CD1c-positive myeloid dendritic cell (primary cell): Measurements from ENCODE around the gene FOXL2.

ENCODE experiments used
- DNase-seq: peaks from one replicate; pipeline ENCODE4 v3.0.0-alpha.2; 2016; ENCODE audit errors: extremely low spot score

The FOXL2 gene

DNA sequence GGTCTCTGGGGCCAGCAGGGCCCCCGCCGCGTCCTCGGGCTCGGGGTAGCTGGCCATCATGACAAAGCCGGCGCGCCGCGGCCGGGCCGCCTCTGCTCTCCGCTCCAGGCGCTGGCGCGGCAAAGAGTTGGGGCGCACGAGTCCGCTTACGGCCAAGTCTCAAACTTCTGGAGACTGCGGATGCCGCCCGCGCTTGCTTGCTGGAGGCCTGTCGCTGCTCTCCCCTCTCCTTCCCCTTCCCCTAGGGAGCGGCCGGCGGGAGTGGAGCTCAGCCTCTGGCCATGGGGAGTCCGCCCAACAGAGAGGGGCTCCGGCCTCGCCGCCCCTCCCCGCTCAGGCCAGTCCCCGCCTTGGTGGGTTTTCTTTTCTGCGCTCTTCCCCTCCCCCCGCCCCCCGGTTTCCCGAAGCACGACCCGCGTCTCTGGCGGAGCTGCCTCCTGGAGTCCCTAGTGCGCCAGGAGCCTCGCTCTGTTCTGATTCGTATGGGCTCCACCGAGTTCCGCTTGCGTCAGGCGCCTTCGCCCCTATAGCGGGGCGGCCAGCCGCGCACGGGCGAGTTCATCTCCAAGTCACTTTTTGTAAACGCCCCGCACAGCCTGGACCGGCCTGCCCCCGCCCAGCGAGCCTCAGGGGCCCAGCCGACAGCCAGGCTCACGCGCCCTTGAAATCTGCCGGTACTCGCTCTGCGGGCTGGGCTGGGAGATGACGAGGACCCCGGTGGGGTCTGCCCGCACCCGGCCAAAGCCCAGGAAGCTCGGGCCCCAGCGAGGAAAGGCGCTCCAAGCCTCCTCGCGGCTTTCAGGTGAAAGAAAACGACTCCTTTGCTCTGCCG, at the start of gene FOXL2, which contains the start of gene FOXL2NB:
TSS of gene FOXL2 (minus strand) at position 475 of the 832 bp plus-strand sequence. CDS start at position 60, 415 bp downstream.
TSS of gene FOXL2NB (plus strand) at position 555 of the 832 bp plus-strand sequence. CDS start at position 703, 148 bp downstream.
- peak; percentile 54 for DNase-seq

DNA sequence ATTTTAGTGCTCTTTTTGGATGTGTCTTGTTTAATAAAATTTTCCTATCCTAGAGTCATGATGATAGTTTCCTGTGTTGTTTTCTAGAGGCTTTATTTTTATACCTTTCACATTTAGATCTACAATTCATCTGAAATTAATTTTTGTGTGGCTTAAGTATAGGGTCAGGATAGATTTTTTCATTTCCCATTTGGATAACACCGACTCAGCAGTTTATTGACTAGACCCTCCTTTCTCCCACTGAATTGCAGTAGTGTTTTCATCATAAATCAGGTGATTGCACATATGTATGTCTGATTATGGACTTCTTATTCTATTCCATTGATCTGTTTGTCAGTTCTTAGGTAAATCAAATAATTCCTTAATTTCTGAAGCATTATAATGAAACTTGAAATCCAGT, 48.8 kb upstream of the FOXL2 start:
- DNase-seq, result no peak

DNA sequence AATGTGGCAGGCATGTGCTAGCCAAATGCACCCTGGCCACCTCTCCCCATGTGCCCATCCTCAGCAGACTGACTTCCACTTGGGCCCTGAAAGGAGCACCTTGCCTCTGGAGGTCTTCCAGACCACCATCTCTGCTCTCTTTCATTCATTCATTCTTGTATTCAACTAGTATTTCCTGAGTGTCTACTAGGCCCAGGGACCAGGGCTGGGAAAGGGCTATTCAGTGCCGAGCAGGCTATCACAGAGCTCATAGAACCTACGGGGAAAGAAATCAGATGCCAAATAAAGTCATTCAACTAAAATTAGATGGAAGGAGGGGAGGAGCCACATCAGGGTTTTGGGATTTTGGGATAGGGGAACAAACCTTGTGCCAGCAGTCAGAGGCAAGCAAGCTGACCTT, 40.2 kb upstream of the FOXL2 start:
- DNase-seq, result no peak

DNA sequence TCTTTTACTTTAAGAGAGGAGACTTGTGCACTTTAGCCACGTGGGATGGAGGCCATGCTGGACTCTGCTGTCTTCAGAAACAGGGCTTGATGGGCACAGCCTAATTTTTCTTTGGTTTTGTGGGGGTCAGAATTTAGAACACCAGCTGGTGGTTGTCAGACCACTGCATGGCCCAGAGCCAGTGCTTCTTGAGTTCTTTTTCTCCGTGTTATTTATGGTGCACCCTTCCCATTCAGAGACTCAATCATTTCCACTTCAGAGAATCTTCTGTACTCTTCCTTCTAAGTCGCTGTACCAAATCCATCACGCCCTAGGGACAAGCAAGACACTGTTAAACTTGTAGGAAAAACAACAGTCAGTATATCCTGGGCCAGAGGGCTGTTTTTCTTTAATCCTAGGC, 39.0 kb upstream of the FOXL2 start:
- DNase-seq, result no peak

DNA sequence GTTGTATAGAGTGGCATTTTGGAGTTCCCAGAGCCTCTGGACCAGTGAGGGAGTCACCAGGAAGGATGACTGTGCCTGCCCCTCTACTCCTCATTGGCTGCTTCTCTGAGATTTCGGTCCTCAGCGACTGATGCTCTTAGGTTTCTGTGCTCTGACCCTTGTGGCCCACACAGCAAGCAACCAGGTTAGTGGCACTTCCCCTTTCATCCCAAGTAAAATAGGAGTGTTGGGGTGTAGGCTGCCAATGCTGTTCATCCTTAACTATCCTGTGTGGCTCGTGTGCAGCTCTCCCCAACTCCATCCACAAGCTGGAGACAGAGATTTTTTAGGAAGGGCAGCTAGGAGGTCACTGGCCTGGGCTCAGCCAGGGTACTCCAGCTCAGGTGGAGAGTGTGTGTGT, 37.9 kb upstream of the FOXL2 start:
- no peak for DNase-seq

DNA sequence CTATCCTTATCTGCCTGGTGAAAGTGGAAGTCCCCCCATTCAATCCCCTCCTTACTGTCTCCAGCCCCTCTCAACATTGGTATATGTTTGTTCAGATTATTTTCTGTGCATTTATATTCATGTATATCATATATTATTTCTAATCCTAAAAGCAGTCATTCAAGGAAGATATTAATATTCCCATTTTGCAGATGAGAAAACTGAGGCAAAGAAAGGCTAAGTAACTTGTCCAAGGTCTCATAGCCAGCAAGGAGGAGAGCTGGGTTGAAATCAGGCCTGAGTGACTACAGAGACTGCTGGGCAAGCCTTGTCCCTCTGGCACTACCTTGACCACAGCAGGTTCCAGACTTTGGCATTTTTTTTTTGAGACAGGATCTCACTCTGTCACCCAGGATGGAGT, 29.1 kb upstream of the FOXL2 start:
- no peak for DNase-seq

DNA sequence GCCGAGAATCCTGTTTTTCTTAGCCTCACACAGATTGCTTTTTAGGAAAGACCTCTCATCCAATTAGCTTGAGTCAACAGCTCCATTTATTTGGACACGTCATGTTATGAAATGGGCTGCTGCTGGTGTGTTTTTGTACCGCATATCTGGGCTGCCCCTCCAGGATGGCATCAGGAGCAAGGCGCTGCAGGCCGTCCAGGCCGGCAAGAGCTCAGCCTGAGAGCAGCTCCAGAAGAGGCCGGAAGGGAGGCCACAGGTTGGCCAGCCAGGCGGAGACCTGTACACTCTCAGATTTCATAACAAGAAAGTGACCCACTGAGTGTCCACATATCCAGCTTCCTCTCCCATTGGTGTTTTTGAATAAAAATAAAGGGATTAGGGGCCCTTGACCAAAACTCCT, 28.4 kb upstream of the FOXL2 start:
- no peak for DNase-seq

DNA sequence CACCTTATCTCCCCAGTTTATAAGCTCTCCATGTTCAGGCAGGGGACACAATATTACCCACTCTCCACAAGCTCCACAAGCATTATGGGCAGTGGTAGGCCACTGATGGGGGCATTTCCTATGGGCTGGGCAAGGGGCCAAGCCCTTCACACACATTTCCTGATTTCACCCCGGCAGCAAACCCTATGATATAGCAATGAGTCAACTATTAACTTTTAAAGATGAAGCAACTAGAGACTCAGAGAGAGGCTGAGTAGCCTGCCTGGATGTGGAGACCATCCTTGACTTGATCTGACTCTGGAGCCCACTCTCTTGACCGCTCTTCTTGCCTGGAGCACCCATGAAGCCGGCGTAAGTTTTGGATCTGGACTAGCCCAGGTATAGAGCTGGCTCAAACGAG, 27.5 kb upstream of the FOXL2 start:
- DNase-seq, result no peak

DNA sequence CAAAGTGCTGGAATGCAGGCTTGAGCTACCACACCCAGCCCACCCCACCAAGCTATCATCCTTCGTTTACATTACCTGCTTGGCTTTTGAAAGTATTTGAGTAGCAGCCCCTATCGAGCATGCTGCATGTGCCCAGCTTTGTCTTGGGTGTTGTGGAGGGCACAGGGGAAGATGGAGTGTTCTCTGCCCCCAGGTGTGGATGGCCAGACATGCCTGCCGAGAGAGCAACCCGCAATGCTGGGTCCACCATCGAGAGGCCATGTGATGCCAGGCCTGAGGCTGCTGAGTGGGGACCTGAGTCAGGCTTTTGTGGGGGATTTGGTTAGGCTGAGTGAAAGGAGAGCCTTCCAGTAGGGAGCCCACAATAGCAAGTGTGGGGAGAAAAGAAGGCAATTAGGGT, 26.0 kb upstream of the FOXL2 start:
- DNase-seq, result no peak

DNA sequence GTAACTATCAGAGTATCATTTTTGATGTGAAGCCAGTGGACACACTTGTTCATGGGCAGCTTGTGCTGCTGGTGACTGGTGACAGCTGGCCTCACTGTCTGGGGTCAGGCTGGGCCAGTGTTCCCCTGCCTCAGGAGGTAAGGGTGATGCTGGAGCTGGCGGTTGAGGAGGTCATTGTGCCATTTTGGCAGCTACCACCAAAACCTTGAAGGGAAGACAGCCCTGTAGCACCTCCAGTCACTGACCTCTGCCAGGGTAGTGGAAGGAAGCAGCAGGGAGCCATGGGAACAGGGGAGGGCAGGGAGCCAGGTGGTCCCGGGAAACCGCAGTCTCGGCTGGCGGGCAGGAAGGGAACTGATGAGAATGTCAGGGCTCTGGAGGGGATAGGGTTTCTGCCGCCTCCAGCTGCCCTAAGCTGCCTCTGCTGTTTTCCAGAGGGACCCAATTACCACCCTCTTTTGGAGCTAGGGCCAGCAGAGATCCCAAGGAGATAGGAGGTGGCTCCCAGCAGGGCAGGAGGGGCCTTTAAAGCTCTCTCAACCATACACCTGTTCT, 24.9 kb upstream of the FOXL2 start:
- no peak for DNase-seq

DNA sequence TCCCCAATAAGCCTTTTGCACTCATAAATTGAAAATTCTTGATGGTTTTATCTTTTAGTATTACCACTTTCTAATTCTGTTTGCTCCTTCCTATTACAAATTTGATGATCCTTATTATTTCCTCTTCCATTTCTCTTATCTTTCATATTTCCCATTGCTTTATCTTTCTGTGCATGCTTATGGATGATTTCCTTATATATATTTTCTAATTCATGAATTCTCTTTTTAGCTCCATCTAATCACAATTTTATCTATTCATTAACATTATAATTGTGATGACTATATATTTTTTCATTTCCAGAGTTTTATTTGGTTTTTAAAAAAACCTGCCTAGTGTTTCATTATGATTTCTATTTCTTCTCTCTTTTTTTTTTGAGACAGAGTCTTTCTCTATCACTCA, 18.0 kb upstream of the FOXL2 start:
- DNase-seq, result no peak

DNA sequence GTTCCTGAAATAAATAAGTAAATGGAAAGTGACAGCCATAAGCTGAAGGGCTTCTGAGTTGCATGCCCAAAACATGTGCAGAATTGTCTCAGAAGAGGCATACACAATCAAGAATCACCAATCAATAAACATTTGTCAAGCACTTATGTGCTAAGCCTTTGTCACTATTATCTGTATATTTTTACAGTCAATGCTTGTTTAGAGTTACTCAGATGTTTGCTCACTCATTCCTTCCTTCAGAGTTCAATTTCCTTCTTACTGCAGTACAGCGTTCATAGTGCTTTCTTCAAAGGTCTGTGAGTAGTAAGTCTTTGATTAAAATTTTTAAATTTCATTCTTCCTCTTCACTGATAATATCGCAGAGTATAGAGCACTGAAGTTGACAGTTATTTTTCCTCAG, 17.3 kb upstream of the FOXL2 start:
- no peak for DNase-seq

DNA sequence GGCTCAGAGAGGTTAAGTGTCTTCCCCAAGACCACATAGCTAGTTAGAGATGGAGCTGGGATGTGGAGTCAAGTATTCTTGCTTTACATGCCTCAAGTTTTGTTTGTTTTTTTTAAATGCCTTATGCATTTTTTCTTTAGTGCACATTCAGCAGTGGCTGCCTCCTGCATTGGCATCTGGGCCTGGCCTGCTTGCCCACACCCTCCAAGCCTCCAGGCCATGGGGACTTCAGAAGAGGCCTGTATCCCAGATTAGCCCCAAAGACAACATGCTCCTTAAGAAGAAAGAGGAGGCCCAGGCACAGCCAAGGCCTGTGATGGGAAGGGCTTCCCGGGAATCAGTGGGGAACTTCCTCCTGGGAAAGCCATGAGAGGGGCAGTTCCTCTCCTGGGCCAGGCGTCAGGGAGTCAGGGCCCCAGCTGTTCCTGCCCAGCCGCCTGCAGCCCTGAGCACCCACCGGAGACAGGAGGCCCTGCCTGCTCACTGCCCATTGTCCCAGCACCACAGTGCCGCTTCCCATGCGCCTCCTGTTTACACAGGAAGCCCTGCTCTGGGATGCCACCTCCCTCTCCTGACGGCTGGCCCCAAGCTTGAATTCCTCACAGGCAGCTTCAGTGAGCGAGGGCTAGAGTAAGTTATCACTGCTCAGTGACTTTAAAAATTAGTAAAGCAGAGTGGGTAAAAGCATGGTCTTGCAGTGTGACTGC, 16.1 kb upstream of the FOXL2 start:
- no peak for DNase-seq

DNA sequence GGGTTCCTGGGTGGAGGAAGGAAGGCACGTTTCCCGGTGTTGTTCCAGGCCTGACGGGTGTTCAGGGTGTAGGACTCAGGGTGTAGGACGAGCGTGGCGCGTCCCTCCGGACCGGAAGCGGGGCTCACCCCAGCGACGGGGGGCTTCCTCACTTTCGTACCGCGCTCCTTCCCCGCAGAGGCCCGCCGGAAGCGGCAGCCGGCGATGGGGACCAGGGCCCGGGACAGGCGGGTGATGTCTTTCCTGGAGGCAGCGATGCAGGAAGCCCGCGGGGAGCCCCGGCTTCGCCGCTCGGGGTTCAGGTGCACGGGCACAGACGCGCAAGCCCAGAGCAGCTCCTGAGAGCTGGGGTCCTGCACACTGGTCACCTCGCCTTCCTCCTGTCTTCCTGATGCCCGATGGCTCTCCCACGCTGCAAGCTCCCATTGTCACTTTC, 13.5 kb upstream of the FOXL2 start:
- no peak for DNase-seq

DNA sequence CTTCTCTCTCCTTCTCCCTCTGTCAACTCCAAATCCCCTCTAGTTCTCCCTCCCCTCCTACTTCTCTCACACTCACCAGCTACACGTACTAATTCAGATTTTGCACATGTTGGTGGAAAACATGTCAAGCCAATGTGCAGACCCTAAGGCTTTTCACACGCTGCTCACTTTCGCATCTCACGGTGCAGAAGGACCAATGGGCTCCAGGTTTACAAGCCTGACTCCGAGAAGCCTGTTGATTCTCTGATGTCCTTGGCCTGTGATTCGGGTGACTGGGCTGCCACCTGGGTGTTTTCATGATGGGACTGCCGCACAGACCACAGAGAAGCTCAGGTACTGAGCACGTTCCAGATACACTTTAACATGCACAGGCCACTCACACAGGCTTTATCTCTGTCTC, 3.8 kb upstream of the FOXL2 start:
- DNase-seq, result no peak

DNA sequence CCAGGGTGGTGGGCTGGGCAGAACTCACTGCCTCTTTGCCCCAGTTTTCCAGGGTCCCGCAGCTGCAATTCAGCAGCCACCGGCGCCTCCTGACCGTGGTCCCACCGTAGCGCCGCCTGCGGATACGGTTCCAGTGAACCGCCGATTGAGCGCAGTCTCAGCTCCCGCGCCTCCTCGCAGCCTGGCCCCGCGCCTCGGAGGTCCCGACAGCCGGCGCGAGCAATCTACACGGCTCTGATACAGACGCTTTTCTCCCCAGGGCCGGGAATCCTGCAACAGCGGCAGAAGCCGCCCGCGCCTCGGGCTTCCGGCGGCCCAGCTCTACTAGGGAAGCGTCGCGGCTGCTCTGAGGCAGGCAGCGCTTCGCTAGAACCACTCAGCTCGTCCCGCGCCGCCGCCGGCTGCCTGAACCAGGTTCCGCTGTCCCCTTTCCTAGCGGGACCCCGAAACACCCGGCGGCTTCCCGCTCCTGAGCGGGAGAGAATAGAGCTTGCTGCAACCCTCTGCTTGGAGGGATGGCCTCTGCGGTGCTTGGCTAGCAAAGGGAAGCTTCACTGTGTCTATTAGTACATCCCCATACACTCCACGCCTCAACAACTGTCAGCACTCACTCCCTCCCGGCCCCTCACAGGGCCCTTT, 3.2 kb upstream of the FOXL2 start:
- peak; percentile 37 for DNase-seq

DNA sequence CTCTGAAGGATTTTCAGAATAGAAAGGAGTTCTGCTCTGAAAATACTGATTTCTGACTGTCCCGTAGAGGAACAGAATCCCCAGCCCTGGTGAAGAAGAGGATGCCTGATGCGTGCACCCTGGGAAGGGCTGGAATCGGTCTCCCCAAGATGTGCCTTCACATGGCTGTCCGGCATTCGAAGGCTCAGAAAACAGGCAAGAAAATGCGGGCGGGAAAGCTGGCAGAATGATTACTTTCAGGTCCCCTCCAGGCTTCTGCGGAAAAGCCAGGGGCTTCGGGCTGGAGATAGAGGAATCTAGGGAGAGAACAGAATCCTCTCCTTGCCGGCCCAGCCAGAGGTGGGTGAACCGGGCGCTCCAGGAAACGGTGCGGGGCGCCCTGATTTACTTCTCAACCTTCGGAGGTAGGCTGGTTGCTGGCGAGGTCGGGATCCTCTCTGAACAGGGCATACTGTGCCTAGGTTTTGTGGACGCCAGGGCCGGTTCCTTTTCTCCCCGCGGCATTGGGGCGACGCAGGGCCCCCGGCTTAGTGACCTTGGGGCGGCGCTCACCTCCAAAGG, 2.6 kb upstream of the FOXL2 start:
- DNase-seq, result no peak

DNA sequence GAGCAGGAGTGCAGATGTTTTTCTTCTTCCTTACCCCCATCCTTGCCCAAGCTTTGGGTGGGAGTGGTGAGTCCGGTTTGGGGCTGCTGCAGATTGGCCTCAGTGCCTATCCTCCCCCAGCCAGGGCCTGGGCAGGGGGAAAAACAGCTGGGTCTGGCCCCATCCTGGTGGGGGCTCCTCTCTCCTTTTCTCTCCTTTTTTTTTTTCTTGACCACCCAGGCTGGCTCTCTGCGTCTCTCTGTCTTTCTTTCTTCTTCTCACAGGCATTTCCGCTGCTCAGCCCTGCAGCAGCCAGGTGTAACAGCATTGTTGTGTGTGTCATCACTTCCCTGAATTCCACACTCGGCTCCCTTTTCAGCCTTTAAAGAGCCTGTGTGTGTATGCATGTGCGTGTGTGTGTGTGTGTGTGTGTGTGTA, 2.1 kb upstream of the FOXL2 start:
- no peak for DNase-seq

DNA sequence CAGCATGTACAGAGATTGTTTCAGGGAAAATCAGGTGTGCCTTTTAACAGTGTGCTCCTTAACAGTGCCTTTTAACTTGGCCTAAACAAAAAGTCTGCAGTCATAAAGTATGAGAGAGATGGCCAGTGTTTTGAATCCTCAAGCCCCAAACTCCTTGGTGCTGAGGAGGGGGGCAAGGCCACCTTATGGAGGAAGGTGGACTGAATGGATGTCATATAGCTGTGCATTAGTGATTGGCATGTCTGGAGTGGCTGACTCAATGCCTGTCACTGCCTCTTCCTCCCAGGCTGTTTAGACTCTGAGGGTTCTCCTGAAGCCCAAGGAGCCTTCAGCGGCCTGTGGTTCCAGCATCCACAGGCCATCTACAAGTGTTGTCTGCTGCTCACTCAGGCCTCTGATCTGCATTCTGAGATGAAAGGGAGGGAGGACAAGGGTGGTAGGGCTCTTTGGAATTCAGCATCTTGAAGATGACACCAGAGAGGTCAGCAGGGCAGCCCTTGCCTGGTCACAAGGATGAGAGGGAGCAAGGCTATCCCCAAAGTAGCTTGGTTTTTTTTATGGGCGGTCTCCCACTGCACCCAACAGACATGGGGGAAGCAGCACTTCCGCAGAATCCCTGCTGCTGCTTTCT, 1.5 kb upstream of the FOXL2 start:
- no peak for DNase-seq

DNA sequence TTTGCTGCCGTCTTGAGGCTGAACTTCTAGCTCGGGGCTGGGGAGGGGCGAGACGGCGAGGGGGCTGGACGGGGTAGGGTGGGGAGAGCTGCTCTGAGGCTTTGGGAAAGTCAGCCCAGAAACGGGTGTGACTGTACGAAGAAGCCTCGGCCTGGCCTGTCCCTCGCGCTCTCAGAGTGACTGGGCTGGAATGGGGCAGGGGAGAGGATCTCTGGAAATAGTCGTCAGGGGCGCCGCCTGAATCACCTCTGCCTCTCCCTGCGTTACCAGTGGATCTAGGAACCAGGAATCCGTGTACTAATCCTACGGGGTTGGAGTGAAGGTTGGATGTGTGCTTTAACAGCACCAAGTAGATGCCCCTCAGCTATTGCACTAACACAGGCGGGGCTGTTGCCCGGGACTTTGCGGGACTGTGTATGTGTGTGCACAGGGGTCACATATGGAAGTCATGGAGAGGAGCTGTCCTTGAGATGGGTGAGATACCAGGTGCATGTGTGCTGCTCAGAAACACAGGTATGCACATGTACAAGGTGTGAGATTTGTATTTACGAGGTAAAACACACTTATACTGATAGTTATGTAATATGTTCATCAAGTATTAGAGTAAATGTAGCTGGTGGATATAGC, 671 bp upstream of the FOXL2 start:
- no peak for DNase-seq
